ENCODE data around the gene NTRK1.

DNA sequence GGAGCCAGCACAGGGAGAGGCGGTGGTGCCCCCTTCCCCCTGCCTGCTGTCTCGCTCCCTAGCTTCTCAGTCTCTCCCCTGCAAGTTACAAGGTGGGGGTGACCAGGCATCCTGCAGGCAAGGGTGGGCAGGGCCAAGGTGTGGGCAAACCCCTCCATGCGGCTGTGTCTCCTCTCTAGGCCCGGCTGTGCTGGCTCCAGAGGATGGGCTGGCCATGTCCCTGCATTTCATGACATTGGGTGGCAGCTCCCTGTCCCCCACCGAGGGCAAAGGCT lies 14.6 kb downstream of the NTRK1 start:
- TF ChIP-seq LEF1 (IDR thresholded peaks at IDR 0.05; ENCODE audit: borderline replicate concordance) (no peak), SP1 (IDR thresholded peaks at IDR 0.05) (no peak), FOXA1 (IDR thresholded peaks at IDR 0.05) (no peak), FOXK2 (IDR thresholded peaks at IDR 0.05) (no peak), SUZ12 (IDR thresholded peaks at IDR 0.05) (no peak), ZNF384 (IDR thresholded peaks at IDR 0.05) (no peak), NFRKB (IDR thresholded peaks at IDR 0.05) (no peak), BHLHE40 (IDR thresholded peaks at IDR 0.05; ENCODE audit: borderline replicate concordance) (no peak), CTBP1 (IDR thresholded peaks at IDR 0.05; ENCODE audit: borderline replicate concordance) (no peak)
